ENCODE data around the gene MAPK1. TPM values are rescaled to one million over a fixed set of nuclear protein-coding genes. Genes with fewer than 3 reads are reported as not detected.

The MAPK1 gene
- total and polyA plus RNA-seq, 9 of the 15 experiments (the other 6 are each of a cell fraction or from before 2014, with no cell fraction given): 46.3 to 575 (median 283) TPM

DNA sequence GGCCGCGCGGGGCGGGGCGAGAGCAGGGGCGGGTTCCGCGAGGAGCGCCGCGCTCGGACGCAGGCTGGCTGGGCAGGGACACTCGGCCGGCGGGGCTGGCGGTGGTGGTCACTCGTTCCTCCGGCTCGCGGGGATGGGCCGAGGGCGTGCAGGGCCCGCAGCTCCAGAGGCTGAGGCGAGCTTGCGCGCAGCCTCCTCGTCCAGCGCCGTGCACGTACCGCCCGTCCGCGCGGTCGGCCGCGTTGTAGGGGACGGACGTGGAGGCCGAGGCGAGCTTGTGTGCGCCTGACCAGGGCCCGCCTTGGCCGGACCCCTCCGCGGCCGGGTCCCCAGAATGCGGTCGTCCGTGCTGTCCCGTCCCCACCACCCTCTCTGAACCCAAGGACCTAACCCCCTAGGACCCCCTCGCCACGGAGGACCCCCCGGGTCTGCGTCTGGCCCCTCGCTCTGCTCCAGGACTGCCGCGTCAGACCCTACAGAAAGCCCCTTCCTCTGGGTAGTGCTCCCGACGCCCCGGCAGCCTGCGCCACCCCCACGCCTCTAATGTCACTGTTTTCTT lies 131.3 kb downstream of the MAPK1 start (continued):
- TF ChIP-seq MNT (conservative IDR thresholded peaks at IDR 0.05) (no peak), E2F8 (IDR thresholded peaks at IDR 0.05; ENCODE audit: low read depth, partially characterized antibody) (no peak), SRSF1 (IDR thresholded peaks at IDR 0.05; ENCODE audit: low read depth, low read length) (0 out of 2 replicates have a peak, but pooled peaks have one; percentile 78), ZBTB1 (CRISPR knock-in tag; IDR thresholded peaks at IDR 0.05; ENCODE audit: borderline replicate concordance, low read depth) (no peak), E2F4 (CRISPR knock-in tag; IDR thresholded peaks at IDR 0.05; ENCODE audit: low read depth) (no peak), ZNF124 (CRISPR knock-in tag; IDR thresholded peaks at IDR 0.05) (no peak), MTA2 (IDR thresholded peaks at IDR 0.05; ENCODE audit: low read depth) (no peak), ZNF445 (CRISPR knock-in tag; IDR thresholded peaks at IDR 0.05; ENCODE audit: low read depth) (no peak), DLX4 (CRISPR knock-in tag; IDR thresholded peaks at IDR 0.05) (no peak), FUS (optimal IDR thresholded peaks at IDR 0.05; ENCODE audit: low read depth, low read length) (no peak), DIDO1 (tag; IDR thresholded peaks at IDR 0.05; ENCODE audit: low read depth) (no peak), TRIM24 (IDR thresholded peaks at IDR 0.05) (no peak), USF1 (CRISPR knock-in tag; IDR thresholded peaks at IDR 0.05) (no peak)
- TF ChIP-seq, protein P1, sequence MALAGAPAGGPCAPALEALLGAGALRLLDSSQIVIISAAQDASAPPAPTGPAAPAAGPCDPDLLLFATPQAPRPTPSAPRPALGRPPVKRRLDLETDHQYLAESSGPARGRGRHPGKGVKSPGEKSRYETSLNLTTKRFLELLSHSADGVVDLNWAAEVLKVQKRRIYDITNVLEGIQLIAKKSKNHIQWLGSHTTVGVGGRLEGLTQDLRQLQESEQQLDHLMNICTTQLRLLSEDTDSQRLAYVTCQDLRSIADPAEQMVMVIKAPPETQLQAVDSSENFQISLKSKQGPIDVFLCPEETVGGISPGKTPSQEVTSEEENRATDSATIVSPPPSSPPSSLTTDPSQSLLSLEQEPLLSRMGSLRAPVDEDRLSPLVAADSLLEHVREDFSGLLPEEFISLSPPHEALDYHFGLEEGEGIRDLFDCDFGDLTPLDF (CRISPR knock-in tag; IDR thresholded peaks at IDR 0.05): peak; percentile 32; the same call in 1 of the 2 replicates
- TF ChIP-seq, protein P2, sequence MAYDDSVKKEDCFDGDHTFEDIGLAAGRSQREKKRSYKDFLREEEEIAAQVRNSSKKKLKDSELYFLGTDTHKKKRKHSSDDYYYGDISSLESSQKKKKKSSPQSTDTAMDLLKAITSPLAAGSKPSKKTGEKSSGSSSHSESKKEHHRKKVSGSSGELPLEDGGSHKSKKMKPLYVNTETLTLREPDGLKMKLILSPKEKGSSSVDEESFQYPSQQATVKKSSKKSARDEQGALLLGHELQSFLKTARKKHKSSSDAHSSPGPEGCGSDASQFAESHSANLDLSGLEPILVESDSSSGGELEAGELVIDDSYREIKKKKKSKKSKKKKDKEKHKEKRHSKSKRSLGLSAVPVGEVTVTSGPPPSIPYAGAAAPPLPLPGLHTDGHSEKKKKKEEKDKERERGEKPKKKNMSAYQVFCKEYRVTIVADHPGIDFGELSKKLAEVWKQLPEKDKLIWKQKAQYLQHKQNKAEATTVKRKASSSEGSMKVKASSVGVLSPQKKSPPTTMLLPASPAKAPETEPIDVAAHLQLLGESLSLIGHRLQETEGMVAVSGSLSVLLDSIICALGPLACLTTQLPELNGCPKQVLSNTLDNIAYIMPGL (CRISPR knock-in tag; IDR thresholded peaks at IDR 0.05): peak; percentile 95
